HG03064 (cell line): ENCODE results near the gene ERC1.
"Not testable (repeated sequence)": the region's sequence is repeated elsewhere in the genome, so short reads cannot be mapped to it uniquely, and the experiment has no call there.

Experiments used
- ATAC-seq: cut with Tn5 transposase; IDR thresholded peaks from one replicate; pipeline ENCODE4 v1.9.1; 2021; ENCODE audit warnings: low read depth; ENCODE audit not compliant: unreplicated experiment

ERC1 gene

DNA sequence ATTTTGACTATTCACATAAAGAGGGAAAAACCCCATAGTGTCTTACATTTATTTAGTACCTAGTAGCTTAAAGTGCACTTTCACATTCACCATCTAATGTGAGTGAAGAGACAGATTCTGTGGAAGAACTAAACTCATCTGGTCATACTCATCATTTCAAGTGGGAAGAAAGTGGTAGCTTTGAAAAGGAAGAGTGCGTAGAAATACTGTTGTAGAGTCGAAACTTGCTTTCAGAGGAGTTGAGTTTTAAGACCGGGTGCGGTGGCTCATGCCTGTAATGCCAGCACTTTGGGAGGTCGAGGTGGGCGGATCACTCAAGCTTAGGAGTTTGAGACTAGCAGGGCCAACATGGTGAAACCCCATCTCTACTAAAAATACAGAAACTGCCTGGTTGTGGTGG lies 222.2 kb downstream of the ERC1 start:
- no peak for ATAC-seq

DNA sequence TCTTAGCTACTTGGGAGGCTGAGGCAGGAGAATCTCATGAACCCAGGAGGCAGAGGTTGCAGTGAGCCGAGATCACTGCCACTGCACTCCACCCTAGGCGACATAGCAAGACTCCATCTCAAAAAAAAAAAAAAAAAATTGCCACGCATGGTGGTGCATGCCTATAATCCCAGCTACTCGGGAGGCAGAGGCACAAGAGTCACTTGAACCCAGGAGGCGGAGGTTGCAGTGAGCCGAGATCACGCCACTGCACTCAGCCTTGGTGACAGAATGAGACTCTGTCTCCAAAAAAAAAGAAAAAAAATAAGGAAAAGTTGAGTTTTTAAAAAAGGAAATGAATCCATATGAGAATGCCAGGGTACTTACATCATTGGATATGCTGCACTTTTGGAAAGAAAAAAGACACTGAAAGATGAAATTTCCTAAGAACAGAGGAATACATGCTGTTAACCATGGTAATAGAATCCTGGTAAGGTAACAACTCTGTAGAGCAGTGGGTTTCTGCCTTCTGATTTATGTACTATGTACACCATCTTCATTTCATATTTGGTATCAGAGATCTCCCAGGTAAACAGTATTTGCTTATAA lies 222.7 kb downstream of the ERC1 start:
- ATAC-seq, result no peak

DNA sequence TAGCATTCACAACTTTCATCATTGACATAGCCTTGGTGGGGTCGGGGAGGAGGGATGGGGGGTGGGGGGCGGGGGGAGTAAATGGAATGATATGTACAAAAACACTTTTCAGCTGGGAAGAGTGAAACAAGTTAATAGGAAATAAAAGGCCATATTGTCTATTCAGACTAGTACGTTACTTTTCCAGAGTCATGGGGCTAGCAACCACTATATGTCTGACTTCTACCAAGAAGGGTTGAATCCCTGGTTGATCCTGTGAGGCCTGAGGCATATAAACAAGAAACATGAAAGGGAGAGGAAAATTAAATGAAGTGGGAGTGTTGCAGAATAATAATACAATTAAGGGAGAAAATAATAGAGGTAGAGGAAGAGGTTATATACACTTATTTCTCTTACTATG lies 225.5 kb downstream of the ERC1 start:
- no peak for ATAC-seq

- ATAC-seq, result no peak
Observed at GRCh38 chr12:1217191-1217949, 226.3 kb downstream of the ERC1 start.

DNA sequence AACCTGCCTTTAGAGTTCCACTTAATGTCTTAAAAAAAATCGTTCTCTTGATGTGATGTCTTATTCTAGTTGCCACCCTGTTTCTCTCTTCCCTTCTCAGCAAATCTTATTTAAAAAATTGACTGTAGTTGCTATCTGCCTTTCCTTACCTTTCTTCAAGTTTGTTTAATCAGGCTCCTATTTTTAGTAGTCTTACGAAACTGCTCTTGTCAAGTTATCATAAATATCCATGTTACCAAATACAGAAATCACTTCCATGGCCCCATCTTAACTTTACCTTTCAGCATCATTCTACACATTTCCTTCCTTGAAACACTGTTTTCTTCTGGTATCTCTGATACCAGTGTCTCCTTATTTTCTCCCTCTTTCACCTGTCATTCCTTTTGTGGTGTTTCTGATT lies 227.3 kb downstream of the ERC1 start:
- ATAC-seq, result no peak

DNA sequence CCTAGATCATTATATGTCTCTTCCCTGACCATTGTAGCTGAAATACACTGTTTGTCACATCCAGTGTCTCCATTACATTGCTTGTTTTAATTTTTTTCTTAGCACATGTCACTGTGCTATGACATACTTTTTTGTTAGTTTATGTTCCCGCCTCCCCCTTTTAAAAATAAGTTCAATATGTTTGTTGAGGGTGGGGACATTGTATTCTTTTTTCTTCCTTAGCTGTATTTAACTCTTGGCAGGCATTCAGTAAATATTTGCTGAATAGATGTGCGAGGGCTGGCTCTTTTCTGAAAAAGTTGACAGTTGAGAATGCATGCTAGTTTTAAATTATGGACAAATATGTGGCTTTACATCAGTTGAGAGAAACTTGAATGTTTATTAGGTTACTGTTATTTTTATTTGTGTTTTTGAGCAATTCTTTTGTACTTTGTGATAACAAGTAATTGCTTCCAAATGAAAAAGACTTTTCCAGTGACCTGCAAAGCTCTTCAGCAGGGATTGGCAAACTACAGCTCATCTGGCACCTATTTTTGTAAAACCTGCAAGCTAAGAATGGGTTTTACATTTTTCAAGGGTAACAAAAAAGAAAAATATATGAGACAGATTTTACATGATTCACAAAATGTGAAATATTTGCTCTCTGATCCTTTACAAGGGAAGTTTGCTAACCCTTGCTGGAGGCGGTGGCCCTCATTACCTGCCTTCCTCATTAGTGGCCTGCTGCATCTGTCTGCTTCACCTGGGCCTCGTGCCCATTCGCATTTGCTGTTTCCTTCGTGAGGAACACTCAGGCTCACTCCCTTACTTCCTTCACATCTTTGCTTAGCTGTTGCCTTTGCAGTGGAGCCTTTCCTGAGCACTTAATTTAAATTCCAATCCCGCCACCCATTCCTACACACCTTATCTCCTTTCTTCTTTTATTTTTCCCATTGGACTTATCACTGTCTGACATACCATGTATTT lies 229.4 kb downstream of the ERC1 start:
- no peak for ATAC-seq

GRCh38 chr12:1222858-1223639 lies 232.0 kb downstream of the ERC1 start:
- ATAC-seq, result no peak

GRCh38 chr12:1226951-1227350 lies 235.9 kb downstream of the ERC1 start:
- no peak for ATAC-seq

DNA sequence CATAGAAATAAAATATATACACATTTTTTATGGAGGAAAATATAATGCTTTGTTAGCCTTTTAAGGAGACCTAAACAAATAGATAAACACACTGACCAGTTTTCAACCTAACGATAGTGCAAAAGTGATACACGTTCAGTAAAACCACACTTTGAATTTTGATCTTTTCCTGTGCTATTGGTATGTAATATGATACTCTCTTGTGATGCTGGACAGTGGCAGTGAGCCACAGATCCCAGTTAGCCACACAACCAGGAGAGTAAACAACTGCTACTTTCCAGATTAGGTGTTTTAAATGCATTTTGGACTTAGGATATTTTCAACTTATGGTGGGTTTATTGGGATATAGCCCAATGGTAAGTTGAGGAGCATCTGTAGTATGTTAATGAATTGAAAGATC lies 243.1 kb downstream of the ERC1 start:
- no peak for ATAC-seq

DNA sequence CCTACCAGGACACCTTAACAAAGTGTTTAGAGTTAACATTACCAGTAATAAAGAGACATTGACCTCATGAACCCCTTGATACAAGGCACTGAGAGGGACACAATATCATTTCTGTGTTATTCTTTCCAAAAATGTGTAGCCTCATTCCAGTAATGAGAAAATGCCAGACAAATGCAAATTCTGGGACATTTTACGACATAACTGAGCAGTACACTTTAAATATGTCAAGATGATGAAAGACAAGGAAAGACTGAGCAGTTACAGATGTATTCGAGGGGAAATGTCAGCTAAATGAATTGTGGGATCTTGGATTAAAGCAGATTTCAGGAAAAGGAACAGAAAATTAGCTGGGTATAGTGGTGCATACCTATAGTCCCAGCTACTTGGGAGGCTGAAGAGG lies 255.6 kb downstream of the ERC1 start:
- no peak for ATAC-seq

DNA sequence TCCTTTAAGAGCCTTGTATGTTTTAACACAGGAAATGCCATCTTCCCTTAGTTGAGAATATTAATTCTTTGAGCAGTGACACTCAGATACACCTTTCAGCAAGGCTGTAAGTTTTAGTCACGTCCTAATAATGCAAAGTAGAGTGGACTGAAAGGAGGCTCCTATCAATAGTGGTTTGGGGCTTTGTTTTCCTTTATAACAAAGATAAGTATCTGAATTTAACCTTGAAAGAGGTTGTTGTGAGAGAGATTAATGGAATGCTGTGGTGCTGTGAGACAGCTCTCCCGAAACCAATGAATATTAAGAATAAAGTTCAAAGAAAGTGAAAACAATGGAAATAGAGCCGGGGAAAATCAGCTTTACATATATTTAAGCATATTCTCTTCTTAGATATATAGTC lies 259.6 kb downstream of the ERC1 start:
- no peak for ATAC-seq

DNA sequence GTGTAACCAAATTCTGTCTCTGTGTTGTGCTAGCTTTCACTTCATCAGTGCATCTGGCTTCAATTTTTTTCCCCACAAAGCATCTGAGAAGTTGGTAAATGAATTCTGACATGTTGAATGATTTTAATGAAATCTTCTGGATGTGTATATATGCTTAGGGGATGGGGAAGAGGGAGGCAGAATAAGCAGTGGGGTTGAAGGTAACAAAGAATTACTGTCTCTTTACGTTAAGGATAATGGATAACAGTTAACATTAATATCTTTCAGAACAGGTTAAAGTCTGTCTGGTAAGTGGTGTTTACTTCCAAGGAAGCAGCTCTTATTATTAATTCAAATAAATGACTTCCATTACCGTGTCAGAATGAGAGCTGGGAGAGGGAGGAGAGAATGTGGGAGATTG lies 261.7 kb downstream of the ERC1 start:
- ATAC-seq, result no peak

DNA sequence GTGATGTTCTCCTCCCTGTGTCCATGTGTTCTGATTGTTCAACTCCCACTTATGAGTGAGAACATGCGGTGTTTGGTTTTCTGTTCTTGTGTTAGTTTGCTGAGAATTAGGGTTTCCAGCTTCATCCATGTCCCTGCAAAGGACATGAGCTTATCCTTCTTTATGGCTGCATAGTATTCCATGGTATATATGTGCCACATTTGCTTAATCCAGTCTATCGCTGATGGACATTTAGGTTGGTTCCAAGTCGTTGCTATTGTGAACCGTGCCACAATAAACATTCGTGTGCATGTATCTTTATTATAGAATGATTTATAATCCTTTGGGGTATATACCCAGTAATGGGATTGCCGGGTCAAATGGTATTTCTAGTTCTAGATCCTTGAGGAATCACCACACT lies 264.1 kb downstream of the ERC1 start:
- ATAC-seq, result not testable (repeated sequence)

- not testable (repeated sequence) for ATAC-seq
Observed at GRCh38 chr12:1255854-1256253, 264.8 kb downstream of the ERC1 start.

DNA sequence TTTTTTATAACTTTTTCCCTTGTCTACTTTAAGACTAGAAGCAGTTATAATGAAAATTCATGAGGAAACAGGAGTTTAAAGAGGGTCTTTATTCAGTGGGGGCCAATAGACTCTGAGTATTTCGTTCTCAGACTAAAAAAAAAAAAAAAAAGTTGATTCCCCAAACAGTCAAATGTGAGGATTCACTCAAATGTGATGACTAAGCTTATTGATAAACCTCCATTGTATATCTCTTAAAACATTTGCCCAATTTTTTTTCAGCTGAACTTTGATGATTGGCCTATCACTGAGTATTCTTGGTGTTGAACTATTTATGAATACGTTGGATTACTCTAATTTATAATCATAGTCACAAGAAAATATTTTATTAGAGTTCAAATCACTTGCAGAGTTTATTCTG lies 265.3 kb downstream of the ERC1 start:
- ATAC-seq, result no peak

- no peak for ATAC-seq
Observed at GRCh38 chr12:1256991-1257390, 266.0 kb downstream of the ERC1 start.

GRCh38 chr12:1262011-1262410 lies 271.0 kb downstream of the ERC1 start:
- ATAC-seq, result no peak

GRCh38 chr12:1267243-1267642 lies 276.2 kb downstream of the ERC1 start:
- no peak for ATAC-seq

GRCh38 chr12:1272142-1272541 lies 281.1 kb downstream of the ERC1 start:
- no peak for ATAC-seq

- ATAC-seq, result no peak
Observed at GRCh38 chr12:1273051-1273450, 282.0 kb downstream of the ERC1 start.

- ATAC-seq, result no peak
Observed at GRCh38 chr12:1277905-1278304, 286.9 kb downstream of the ERC1 start.
